T-helper 22 cell (primary cell): ENCODE data around the gene GATM.
"Not testable (repeated sequence)": the region's sequence is repeated elsewhere in the genome, so short reads cannot be mapped to it uniquely, and the experiment has no call there.

ENCODE experiments used
- DNase-seq: peaks from one replicate; pipeline ENCODE4 v3.0.0-alpha.2; 2020; ENCODE audit warnings: low read depth

The GATM gene

DNA sequence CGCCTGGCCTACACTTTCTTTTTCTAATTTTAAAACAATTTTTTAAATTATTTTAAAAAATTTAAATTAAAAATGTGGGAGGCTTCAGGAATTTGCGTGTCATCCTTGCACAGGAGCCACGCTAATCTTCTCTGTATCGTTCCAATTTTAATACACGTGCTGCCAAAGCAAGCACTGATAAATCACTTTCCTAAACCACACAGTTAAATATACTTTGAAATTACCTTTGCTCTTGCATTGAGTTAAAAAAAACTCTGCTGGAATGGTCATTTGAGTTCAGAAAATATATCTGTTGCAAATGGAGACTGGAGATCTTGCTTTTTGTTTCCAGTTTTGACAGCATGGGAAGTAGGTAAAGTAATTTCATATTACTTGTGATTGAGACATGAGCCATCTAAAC is 23.6 kb downstream of the GATM start:
- DNase-seq, result no peak

DNA sequence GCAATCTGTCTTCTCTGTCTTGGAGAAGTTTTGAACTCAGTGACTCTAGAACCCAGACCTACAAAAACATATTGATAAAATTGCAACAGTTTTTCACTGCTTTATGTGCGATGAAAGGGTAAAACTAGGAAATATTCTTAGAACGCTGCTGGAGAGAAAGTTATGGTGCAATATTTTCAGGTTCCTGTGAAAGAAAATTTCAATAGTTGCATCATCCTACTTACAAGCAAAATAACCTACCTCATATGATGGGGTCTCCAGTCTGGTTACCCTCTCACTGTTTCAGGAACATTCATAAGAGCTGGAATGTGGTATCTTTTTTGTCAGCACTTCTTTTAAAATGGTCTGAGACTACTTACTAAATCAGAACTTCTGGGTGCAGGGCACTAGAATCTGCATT is 27.1 kb downstream of the GATM start:
- no peak for DNase-seq

DNA sequence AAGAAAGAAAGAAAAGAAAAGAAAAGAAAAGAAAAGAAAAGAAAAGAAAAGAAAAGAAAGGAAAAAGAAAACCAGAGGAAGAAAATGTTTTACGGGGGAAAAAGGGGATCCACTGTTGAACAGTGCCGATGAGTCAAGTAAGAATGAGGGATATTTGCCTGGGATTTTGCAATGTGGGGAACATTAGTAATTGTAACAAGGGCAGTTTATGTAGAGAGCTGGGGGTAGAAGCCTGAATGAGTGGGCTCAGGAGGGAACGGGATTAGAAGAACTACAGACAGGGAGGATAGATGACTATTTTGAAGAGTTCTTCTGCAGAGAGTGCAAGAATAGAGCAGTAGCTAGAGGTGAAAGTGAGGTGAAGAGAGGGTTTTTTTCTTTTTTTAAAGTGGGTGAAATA is 28.7 kb downstream of the GATM start:
- no peak for DNase-seq

DNA sequence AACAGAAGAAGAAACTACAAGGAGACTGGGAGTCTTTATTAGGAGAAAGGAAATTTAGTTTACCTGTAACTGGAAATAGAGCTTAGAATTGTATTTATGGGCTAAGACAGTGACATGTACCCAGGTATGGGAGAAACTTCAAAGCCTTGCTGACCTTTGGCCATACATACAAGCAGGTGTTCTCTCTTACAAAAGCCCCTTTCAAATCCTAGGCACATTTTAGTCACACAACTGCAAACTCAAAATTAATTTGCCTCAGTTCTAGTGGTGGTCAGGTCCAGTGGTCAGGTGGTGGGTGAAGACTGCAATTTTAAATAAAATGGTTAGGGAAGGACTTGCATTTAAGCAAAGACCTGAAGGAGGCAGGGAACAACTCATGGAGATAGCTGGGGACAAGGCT is 30.4 kb downstream of the GATM start:
- no peak for DNase-seq

DNA sequence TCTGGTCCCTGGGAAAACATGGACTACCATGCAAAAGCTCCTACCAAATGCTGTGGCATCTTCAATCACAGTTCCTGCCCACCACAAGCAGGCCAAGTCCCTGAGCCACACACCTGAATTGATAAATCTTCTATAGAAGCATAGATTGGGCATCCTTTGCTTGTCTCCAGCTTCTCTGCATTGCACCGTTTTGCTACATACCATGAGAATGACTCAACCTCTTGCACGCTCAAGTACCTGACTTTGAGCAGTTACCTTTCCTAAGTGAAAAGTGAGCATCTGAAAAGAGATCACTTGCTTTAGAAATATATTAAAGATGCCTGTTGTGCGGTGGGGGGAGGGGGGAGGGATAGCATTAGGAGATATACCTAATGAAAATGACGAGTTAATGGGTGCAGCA is 31.3 kb downstream of the GATM start:
- no peak for DNase-seq

DNA sequence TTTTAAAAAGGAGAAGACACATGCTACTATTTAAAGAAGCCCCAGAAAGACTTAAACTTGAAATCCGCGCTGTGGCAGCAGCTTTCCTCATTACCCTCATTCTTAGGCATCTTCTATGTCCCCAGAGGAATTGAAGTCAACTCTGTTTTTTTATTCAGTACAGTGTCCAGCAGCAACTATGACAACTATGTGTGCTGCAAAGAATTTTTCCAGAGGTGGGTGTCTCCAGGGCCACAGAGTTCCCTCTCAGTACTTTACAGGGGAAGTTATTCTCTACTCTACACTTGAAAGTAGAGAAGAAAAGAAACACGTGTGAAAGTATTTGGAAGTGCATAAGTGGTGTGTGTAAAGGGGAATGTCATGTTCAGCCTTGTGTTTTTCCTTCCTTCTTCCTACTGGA is 32.0 kb downstream of the GATM start:
- DNase-seq, result no peak

DNA sequence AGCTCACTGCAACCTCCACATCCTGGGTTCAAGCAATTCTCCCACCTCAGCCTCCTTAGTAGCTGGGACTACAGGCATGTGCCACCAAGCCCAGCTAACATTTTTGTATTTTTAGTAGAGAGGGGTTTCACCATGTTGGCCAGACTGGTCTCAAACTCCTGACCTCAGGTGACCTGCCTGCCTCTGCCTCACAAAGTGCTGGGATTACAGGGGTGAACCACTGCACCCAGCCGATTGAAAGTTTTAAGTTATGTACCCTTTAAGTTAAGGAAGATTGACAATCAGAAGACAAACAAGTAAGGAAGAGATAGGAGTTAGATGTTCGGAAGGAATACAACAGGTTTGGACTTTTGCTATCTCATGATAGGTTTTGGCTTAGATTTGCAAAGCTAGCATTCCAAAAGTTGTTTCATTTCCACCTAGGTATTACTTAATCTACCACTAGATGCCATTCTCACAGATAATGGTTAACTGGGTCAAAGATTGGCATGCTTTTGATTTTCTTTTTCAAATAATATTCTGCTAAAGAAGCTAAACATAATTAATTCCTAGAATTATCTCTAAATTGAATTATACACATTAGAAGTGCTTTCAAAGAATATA is 35.0 kb downstream of the GATM start:
- no peak for DNase-seq

DNA sequence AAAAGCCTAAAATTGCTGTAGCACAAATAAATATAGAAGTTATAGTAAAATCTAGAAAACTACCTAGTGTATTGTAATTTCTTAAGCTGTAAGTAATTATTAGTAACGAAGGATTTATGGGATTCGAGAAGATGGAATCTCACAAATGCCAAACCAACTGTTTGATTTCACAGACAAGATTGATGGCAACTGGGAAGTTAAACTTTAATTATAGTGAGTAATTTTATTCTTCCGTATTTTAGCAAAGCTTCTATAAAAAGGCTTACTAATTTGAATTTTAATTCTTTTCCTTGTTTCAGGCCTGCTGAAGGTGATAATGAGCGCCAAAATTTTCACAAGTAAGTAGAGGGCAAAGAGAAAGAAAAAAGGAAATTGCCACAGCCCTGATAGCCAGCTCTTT is 36.6 kb downstream of the GATM start:
- DNase-seq, result no peak

DNA sequence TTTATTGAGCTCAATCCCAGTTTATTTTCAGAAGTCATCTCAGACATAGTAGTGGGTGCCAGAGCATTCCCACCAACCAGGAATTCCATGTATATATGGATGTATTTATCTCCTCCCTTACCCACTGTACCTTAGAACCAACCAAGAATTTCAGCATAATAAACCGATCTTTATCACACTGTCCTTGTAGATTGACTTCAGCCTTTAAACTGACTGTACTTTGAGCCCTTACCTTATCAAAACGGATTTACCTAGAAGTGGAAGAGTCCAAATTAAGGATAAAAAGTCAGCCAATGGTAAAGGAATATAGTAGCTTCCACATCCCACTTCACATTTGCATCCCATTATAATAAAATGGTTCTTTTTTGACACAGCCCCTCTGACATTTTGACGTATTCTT is 37.9 kb downstream of the GATM start:
- no peak for DNase-seq

DNA sequence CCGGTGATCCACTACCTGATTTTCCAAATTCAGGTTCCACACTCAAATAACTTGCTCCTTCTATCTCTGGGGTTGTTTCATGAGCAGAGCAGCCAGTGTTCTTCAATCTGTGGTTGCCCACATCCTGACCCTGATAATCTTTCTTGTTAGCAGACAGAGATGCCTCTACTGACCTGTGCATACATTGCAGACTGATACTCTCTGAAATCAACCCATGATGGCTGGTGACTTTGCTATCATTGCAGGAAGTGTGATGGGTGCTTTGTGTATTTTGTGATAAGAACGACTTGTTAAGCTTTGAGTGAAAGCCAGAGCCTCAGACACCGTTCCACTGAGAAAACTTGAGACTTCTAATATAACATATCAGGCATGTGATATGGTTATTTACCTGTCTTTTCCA is 39.9 kb downstream of the GATM start:
- no peak for DNase-seq

DNA sequence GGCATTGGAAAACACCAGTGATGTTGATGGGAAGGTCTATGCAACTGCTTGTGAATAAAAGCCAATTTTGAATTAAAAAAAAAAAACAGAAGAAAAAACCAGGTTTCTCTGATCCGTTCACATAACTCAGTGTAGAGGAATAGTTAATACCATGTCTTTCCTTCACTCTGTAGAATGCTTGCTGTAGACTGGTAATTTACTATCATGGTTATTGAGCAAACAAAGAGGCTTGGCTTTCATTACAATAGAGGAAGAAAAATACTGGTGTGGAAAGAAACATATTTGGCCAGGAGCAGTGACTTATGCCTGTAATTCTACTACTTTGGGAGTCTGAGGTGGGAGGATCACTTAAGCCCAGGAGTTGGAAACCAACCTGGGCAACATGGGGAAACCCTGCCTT is 41.1 kb downstream of the GATM start:
- DNase-seq, result no peak

DNA sequence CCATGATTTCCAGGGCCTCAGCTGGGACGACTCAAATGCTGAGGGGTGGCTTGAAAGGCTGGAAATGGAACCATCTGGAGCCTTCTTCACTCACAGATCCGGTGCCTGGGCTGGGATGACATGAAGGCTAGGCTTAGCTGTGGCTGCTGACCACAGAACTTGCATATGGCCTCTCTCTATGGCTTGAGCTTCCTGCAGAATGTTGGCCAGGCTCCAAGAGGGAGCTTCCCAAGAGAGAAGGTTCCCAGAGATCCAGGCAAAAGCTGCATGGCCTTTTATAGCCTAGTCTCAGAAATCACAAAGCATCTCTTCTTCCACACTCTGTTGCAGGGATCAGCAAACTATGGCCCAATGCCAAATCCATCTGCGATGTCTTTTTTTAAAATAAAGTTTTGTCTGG is 44.8 kb downstream of the GATM start:
- DNase-seq, result no peak

DNA sequence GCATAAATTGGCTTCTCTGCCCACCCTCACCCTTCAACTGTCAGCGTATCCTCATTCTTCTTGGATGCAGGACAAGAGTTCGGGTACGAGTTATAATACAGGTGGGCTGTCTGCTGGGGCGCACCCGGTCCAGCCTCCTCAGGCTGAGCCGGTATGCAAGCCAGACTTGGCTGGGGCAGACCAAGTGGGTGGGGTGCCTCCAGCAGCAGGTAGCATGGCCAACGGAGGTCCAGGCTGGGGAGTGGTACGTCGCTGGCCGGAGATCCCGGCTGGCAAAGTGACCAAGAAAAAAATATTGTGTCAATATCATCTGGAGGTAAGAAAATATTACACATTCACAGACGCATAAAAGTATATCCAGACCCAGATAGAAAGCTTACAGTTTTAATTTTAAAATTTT is 45.6 kb downstream of the GATM start:
- DNase-seq, result no peak

DNA sequence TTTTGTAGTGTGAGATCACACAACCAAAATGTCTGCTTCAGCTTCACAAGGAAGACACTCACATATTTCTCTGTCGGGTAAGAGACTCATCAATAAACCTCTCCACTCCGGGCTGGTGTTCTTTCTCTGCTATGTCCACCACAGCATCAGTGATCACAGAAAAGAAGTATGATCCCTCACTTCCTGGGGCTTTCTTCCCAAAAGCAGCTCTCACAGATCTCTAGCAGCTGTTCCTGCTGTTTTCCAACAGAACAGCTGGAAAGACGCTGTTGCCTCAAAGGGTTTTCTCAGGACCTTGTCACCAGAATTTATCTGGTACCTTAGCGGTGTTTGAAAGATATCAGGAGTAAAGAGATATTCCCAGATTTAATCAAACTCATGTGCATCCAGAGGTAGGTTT is 46.4 kb downstream of the GATM start:
- DNase-seq, result no peak

DNA sequence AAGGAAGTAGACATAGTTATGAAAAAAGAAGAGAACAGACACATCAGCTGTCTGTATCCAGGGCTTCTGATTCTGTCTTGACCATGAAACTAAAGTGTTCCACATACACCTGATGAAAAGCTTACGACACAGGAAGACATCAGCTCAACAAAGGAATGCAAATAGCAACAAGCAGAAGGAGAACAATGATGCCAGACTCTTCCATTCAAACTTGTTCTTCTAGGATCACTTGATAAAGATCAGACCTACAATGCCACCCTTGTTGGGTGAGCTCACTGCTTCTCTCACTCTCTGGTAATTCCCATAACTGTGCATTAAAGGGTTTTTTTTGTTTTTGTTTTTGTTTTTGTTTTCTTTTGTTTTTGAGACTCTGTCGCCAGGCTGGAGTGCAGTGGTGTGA is 49.7 kb downstream of the GATM start:
- DNase-seq, result no peak

DNA sequence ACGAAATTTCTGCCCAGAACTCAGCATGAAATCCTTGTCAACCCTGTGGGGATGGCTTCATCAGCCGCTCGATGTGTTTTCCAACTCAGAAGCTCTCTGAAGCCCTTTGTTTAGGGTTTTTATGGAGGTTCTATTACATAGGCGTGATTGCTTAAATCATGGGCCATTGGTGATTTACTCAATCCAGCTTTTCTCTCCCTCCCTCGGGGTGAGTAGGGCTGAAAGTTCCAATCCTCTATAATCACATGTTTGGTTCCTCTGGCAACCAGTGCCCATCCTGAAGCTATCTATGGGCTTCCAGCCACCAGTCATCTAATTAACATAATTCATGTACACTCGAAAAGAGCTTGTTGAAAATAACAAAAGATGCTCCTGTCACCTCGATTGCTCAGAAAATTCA is 51.6 kb downstream of the GATM start:
- no peak for DNase-seq

DNA sequence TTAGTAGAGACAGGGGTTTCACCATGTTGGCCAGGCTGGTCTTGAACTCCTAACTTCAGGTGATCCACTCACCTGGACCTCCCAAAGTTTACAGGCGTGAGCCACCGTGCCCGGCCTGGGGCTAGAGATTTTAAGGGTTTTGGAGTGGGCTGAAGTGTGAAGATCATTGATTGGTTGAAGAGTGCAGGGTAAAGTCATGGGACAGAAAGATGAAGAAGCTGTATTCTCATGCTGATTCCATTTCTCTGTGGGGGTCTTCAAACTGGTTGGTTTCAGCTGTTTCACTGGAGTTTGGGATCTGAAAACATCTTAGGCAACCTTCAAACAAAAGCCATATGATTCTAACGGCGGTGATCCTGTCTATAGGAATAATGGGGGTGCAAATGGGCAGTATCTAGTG is 52.1 kb downstream of the GATM start:
- no peak for DNase-seq

DNA sequence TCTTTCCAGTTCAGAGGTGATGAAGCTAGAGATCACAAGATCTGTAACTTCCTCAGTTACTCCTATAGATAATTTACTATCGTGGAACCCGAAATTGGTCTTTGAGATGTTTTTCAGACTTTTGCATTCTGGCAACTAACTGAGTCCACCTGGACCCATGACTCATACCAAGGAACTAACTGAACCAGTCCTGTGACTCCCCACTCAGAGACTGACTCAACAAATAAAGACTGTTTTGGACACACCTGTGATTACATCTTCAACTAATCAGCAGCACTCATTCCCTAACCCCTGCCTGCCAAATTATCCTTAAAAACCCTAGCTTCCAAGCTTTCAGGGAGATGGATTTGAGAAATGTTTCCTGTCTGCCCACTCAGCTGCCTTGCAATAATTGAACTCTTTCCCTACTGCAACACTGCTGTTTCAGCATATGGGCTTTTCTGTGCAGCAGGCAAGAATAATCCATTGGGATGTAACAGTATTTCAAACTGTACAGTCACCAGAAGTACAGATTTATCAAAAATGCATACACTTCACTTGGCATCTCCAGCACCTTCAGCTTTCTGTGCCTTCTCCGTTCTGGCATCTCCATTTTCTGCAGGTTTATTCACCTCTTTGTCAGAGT is 57.7 kb downstream of the GATM start:
- DNase-seq, result no peak

DNA sequence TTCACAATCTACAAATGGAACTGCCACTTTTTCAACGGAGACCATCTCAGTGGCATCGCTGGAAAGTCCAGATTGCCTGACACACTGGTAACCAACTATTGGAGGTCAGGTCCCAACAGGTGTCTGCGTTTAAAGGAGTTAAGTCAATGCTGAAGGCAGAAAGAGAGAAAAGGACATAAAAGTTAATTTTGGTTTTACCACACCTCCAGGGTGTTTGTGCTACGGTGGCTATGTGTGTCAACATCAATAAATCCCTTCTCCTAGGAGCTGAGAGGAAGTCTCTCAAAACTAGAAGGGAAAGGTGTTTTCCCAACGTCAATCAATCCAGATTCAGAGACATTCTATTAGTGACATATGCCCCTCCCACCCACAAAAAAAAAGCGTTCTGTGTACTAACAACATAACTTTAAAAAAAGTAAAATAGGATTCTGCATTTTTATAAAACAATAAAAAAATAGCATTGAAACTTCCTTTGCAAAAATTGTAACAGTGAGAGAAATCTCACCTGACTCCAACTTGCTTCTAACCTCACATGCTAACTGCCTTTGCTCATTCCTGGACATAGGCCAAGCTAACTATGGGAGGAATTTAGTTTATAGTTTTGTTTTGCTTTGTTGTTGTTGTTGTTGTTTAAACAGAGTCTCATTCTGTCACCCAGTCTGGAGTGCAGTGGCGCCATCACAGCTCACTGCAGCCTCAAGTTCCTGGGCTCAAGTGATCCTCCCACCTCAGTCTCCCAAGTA is 58.7 kb downstream of the GATM start:
- DNase-seq, result no peak

DNA sequence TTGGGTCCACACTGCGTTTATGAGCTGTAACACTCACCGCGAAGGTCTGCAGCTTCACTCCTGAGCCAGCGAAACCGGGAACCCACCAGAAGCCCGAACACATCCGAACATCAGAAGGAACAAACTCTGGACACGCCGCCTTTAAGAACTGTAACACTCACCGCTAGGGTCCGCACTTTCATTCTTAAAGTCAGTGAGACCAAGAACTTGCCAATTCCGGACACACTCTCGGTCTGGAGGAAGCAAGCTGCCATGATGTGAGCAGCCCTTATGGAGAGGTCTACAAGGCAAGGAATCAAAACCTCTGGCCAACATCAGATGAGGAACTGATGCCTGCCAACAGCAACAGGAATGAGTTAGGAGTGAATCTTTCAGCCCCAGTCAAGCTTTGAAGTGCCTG is 63.4 kb downstream of the GATM start:
- no peak for DNase-seq

DNA sequence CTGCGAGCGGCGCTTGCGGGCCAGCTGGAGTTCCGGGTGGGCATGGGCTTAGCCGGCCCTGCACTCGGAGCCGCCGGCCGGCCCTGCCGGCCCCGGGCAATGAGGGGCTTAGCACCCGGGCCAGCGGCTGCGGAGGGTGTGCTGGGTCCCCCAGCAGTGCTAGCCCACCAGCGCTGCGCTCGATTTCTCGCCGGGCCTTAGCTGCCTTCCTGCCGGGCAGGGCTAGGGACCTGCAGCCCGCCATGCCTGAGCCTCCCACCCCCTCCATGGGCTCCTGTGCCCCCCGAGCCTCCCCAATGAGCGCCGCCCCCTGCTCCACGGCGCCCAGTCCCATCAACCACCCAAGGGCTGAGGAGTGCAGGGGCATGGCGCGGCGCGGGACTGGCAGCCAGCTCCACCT is 64.2 kb downstream of the GATM start:
- DNase-seq, result not testable (repeated sequence)
